Pulmonary artery endothelial cell (primary cell): Measurements from ENCODE around the gene NFAT5. TPM values are rescaled to one million over a fixed set of nuclear protein-coding genes. Genes with fewer than 3 reads are reported as not detected.
"Not testable (repeated sequence)": the region's sequence is repeated elsewhere in the genome, so short reads cannot be mapped to it uniquely, and the experiment has no call there.

ENCODE experiments used
- DNase-seq: peaks from one replicate; pipeline ENCODE4 v3.0.0-alpha.2; 2011; ENCODE audit warnings: low read depth, low spot score
- total RNA-seq: library from RNA; depleted of rRNA; stranded (reverse); fragments of >200 nt; gene quantifications from 2 replicates; pipeline ENCODE4 v1.2.3, GENCODE V29; 2014

NFAT5 gene
- total RNA-seq, 1 donor from 2014 or later: 13.2 TPM

GRCh38 chr16:69637206-69637865 is 71.6 kb downstream of the NFAT5 start:
- DNase-seq: not testable (repeated sequence)

DNA sequence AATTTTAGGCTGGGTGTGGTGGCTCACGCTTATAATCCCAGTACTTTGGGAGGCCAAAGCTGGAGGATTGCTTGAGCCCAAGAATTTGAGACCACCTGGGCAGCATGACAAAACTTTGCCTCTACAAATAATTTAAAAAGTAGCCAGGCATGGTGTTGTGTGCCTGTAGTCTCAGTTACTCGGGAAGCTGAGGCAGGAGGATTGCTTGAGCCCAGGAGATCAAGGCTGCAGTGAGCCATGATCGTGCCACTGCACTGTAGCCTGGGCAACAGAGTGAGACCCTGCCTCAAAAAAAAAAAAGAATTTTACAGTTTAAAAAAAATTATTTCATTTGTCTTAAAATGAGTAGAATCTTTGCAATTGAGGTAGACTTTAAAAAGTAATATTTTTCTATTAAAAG is 78.2 kb downstream of the NFAT5 start:
- not testable (repeated sequence) for DNase-seq

- no peak for DNase-seq
Measured at GRCh38 chr16:69644790-69645189, 79.0 kb downstream of the NFAT5 start.

GRCh38 chr16:69647020-69647419 is 81.3 kb downstream of the NFAT5 start:
- DNase-seq: no peak

DNA sequence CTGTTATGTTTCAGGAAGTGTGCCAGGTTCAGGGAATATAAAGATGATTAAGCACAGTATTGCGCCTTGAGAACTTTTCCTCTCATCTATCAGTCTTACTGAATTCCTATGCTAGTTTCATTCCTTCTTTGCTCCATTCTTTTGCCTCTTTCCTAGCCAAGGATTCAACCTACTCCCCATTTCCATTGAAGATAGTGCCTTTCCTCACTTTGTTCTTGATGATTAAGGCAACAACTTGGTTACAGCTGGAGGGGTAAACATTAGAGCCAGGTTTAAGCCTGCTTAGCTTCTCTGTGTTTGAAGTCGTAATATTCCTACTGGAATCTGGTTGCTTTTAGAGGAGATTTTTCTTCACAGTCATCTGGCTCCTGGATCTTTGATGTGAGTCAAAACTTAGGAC is 85.5 kb downstream of the NFAT5 start:
- DNase-seq: no peak

- DNase-seq: no peak
Measured at GRCh38 chr16:69654280-69654931, 88.6 kb downstream of the NFAT5 start.

DNA sequence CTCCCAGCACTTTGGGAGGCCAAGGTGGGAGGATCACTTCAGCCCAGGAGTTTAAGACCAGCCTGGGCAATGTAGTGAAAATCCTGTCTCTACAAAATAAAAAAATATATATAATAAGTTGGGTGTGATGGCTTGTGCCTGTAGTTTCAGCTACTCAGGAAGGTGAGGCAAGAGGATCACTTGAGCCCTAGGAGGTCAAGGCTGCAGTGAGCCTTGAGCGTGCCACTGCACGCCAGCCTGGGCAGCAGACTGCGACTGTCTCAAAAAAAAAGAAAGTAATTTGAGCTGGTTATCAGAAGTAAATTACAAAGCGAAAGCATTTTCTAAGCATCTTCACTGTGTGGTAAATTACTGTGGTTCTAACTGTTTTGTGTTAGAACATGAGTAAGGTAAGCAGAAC is 94.4 kb downstream of the NFAT5 start:
- DNase-seq: no peak

GRCh38 chr16:69662901-69663300 is 97.1 kb downstream of the NFAT5 start:
- no peak for DNase-seq

- no peak for DNase-seq
Measured at GRCh38 chr16:69663846-69664245, 98.1 kb downstream of the NFAT5 start.

- no peak for DNase-seq
Measured at GRCh38 chr16:69669577-69669976, 103.8 kb downstream of the NFAT5 start.

DNA sequence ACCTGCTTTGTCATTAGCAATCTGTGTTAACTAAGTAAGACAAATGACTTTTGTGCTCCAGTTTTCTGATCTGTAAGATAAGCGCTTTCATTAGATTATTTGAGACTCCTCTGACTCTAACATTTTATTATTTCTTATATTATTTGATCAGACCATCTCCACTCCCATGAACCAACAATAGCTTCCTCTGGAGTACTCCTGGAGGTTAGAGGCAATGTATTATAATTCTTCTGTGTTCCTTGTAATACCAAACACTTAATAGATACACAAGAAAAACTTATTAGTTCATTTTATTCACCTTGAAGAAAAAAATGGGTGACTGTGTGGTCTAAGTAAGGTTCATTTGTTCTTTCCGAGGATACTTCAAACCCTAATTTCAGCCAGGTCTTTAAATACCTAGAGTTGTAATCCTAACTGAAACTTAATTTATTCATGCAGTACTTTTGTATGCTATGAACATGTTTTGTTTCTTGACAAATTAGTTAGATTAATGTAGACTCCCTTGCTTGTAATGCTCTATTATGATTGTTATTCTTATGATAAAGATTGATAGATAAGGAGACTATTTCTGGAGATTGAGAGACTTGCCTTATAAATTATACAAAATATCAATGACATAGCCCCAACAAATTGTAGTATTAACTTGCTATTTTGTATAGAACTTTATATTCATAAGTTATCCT is 106.7 kb downstream of the NFAT5 start:
- DNase-seq: no peak

DNA sequence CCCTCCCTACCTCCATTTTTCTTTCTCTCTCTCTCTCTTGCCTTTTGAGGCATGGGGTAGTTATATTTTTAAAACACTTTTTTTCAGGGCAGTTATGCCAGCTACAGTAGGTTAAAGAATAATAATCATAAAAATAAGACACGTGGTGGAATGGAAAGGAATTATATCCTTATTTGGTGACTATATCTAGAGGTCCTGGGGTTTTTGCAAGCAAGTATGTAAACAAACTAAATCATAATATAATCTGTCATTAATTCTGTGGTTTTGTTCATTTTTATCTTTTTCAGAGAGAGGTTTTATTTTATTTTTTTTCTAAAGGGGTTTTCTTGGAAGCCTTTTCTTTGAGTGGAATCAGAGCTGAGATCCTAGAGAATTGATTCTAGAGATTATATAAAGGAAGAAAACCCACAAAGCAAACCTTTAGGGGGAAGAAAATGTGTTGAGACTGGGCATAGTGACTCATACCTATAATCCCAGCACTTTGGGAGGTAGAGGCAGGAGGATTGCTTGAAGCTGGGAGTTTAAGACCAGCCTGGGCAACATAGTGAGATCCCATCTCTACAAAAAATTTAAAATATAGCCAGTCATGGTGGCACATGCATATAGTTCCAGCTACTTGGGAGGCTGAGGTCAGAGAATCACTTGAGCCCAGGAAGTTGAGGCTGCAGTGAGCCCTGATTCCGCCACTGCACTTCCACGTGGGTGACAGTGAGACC is 107.4 kb downstream of the NFAT5 start:
- DNase-seq: no peak

- DNase-seq: no peak
Measured at GRCh38 chr16:69680358-69680757, 114.6 kb downstream of the NFAT5 start.

DNA sequence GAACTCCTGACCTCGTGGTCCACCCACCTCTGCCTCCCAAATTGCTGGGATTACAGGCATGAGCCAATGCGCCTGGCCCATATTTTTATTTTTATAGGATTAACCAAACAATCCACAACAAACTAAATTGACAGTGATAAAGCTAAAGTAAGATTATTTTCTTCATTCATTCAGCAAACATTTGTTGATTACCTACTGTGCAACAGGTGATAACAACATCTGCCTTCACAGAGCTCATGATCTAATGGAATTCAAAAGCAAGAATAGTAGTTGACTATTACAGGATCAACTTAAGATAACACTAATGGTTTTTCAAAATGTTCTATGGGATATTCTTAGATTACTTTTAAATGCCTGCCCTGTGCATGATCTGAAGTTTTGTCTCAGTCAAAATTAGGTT is 122.8 kb downstream of the NFAT5 start:
- no peak for DNase-seq

DNA sequence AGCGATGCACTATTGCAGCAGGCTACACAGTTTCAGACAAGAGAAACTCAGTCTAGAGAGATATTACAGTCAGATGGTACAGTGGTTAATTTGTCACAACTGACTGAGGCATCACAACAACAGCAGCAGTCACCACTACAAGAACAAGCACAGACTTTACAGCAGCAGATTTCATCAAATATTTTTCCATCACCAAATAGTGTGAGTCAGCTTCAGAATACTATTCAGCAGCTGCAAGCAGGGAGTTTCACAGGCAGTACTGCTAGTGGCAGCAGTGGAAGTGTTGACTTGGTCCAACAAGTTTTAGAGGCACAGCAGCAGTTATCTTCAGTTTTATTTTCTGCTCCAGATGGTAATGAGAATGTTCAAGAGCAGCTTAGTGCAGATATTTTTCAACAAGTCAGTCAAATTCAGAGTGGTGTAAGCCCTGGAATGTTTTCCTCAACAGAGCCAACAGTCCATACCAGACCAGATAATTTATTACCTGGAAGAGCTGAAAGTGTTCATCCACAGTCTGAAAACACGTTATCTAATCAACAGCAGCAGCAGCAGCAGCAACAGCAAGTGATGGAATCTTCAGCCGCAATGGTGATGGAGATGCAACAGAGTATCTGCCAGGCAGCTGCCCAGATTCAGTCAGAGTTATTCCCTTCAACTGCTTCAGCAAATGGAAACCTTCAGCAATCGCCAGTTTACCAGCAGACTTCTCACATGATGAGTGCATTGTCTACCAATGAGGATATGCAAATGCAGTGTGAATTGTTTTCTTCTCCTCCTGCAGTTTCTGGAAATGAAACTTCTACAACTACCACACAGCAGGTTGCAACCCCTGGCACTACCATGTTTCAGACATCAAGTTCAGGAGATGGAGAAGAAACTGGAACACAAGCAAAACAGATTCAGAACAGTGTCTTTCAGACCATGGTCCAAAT is 126.5 kb downstream of the NFAT5 start:
- no peak for DNase-seq

- DNase-seq: no peak
Measured at GRCh38 chr16:69693916-69694315, 128.2 kb downstream of the NFAT5 start.

DNA sequence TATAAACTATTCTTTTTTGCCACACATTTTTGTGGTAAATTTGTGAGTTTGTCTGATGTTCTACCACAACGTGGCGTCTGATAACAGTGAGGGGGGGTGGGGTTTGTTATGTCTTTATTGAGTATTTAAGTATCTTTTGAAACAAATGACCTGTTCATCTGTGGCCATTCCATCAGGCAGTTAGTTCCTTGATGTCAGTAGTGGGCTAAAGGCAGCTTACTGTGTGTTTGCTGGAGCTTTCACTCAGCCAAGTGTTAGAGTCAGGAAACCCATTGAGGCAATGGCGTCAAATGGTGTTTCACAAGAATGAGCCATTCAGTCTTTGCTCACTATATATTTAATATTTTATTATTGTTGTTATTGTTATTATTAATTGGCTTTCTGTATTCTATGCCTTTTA is 132.6 kb downstream of the NFAT5 start:
- DNase-seq: no peak

DNA sequence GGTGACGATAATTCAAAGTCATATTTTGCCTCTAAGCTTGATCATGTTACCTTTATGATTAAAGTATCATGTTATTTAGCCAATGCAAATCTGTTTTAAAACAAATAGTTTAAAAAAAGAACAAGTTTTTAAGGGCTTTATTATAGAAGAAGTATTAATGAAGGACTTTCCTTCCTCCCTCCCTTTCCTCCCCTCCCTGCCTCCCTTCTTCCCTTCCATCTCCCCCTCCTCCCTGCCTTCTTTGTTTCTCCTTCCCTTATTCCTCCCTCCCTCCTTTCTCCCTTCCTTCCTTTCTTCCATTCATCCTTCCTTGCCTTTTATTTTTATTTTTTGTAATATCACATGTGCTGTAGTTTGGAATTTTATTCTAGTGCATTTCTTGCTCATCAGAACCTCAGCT is 134.1 kb downstream of the NFAT5 start:
- no peak for DNase-seq

- DNase-seq: no peak
Measured at GRCh38 chr16:69701452-69701851, 135.7 kb downstream of the NFAT5 start.

GRCh38 chr16:69701866-69702265 is 136.1 kb downstream of the NFAT5 start:
- DNase-seq: no peak

GRCh38 chr16:69703638-69704037 is 137.9 kb downstream of the NFAT5 start:
- no peak for DNase-seq
